Stimulated activated CD4-positive, alpha-beta T cell treated with anti-CD3 and anti-CD28 coated beads, Interleukin-15, amount 100 ng/mL, for 48 hours (primary cell): ENCODE data around the gene DST.
"Not testable (repeated sequence)": the region's sequence is repeated elsewhere in the genome, so short reads cannot be mapped to it uniquely, and the experiment has no call there.

Experiments
- DNase-seq, 2 donors: peaks; one replicate each; pipeline ENCODE4 v3.0.0-alpha.2; 2020; ENCODE audit warnings: low read depth in 2 of 2

The DST gene

GRCh38 chr6:56517155-56517745 is 125.4 kb downstream of the DST start:
- no peak for DNase-seq

GRCh38 chr6:56516003-56516402 is 126.7 kb downstream of the DST start:
- no peak for DNase-seq

DNA sequence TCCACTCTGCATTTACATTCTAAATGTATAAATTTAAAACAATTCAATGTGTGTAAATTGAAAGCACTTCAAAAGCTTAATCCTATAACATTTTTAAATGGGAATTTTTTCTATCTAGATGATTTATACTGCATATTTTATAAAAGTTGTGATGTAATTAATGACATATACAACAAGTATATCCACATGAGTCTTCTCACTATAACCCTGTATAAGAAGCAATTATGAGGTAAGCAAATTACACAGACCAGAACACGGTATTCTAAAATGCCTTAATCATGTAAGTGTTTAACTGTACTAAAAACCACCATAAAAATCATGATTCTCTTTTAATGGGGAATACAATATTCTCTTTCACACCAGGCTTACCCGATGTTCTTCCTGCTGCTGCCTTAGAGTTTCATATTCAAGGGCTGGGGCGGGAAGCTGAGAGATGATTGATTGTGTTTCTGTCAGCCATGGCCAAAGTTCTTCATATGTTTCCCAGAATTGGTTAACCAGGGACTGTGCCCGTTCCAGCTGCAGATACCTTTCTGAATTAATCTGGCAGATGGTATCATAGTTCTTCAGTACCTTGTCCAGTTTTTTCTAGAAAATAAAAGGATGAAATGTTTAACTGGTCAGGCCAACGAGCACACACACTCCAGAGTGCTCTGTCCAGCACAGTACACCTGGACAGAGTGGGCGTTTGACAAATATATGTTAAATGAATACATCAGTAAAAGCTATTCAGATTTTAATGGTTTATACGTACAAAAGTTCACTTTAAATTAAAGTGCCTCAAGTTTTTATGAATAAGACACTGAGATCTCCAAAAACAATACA is 127.4 kb downstream of the DST start:
- no peak for DNase-seq

GRCh38 chr6:56514395-56514794 is 128.3 kb downstream of the DST start:
- DNase-seq: no peak

DNA sequence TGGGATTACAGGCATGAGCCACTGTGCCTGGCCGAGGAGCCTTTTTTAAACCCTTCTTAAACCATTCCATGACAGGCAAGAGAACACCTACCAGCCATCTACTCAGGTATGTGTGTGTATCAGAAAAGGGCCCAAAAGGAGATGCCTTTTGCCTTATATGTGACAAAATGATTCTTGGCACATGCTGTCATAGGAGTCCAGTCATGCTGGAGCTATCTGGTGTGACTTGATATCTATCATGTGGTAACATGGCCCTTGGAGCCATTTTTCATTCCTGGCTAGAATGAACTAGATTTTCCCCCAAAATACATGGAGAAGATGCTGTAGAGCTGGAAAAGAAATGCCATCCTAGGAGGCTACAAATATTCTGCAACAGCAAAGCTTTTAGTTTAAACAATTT is 129.1 kb downstream of the DST start:
- no peak for DNase-seq

- DNase-seq: no peak
Observed at GRCh38 chr6:56511591-56511990, 131.1 kb downstream of the DST start.

DNA sequence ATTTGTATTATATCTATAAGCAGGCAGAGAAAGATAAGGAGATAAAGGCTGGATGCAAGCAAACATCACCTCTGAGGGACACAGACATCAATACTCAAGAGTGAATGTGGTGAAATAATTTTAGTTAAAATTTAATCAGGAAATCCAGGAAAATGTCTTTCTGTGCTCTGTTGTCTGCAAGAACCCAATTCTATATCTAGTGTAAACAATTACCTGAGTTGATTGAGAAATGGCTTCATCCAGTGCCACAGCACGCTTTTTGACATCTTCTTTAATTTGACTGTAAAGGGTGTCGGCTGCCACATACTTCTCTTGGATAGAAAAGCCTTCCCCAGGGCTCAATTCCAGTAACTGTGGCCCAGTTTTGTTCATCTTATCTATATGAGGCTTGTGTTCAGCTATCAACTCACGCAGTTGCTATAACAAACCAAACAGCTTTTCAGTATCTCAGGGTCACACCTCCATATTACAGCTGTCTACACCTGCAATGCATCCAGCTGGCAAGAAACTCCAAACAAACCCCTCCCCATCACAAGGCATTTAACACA is 131.6 kb downstream of the DST start:
- DNase-seq: no peak

DNA sequence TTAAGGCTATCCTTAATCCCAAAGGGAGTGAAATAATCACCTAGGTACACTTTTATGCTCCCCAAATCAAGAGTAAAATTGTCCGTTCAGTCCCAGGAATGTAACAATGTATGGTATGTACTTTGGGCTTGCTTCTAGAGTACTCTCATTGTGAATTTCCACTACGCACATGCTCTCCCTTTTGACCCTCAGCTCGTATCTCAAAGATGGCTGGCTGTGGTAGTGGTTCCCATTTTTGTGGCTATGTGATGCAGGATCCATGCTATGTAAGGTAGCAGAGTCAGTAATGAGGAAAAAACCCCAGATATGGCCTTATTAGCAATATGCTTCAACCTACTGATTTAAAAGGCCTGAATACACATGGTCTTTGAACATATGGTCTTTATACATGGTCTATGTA is 133.7 kb downstream of the DST start:
- no peak for DNase-seq

DNA sequence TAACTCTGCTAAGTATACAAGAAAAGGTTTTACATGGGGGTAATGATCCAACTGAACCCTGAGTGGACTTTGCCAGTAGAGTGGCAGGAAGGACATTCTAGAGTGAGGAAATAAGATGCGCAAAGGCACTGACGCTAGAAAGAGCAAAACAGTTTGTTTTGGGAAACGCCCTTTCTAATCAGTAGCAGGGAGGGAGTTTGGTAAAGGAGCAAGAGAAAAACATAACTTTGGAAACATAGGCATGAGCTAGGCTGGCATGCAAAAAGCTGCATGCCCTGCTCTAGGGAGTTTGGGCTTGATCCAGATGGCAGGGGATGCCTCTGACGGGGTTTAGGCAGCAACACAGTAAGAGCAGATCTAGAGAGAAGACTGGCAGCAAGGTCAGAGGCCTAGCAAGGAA is 135.2 kb downstream of the DST start:
- no peak for DNase-seq

DNA sequence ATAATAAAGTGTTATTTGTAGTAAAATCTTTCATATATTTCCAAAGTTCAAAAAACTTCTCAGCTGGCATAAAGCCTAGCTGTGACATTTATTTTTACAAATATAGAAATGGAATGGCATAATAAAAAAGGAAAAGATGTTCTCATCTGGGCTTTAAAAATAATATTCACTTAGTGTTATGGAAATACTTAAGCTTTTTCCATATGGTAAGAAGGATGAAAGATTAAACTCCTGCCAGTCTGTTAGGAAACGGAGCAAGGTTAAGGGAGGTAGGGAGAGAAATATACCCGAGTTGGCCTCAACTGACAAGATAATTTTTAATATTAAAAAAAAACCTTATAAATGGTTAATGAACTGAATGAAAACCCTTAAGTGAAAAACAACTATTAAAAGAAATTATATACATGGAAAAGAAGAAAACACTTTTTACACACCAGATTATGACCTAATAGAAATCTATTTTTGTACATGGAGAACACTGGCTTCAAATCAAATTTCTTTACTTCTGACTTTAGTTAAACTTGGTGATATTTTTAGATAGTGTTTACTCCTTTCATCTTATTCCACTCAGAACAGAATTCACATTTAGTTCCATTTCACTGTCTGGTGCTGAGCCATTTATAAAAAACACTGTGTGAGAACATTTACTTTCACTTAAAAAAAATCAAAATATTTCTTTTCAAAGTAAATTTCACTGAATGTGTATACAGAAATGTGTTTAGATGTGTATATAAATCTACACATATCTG is 137.0 kb downstream of the DST start:
- no peak for DNase-seq

DNA sequence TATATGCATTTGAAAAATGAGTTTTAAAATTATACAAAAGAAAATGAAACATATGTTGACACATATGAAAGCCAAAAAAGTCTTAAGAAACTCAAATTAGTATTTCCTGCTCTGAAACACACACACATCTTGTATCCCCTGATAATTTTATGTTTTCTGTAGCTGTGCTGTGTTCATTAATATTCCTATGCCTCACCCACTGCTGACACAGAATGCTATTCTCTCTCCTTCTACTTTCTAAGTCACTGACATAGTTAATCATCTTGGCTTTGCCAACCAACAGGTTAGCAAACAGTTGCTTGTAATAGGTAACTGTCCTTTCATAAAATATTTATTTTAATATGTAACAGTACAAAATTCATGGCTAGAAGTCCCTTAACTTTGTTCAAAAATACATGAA is 140.7 kb downstream of the DST start:
- DNase-seq: no peak

DNA sequence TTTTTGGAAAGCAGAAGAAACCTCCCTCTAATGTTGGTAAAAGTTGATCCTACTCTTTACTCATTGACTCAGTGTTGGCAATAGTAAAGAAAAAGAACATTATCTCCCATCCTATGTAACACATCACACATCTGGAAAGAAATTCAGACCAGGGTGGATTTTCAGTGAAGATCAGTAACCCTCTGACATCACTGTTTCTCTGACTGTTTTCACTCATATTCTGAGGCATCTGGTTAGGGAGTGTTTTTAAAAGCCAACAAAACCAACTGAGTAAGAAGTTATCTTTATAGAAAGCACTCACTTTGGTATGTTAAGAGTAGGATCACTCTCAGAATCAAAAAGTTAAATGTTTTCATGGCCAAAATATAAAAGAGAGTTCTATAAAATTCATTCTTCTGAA is 143.6 kb downstream of the DST start:
- DNase-seq: no peak

DNA sequence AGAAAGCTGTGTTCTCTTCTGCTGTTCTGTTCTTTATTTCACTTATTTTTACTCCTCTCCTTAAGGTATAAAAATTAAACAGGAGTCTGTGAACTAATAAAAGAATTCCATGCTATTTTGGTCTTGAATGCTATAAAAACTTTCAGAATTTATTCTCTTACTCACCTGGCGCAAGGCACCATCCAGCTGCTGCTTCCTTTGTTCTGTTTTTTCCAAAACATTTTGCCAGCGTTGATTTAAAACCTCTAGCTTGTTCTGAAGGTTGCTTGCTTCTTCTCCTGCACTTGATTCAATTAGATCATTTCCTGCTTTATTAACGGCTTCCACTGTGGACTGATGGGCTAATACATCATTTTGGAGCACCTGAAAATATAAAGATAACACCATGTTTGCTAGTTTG is 145.0 kb downstream of the DST start:
- DNase-seq: no peak

DNA sequence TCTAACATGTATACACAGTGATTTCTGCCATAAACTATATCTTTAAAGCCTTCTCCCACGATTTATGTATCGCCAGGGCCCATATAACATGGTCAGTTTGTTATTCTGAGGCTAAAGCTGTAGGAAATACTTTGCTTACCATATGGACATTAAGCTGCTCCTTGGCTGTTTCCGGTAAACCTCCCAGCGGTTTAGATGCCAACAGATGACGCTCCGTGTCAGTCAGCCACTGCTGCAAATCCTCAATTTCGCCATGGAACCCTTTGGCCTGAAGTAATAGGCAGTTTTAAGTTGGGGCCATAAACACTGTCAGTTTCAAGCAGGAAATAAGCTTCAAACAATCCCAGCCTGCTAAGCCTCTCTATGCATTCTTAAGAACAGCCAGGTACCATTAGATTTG is 145.4 kb downstream of the DST start:
- no peak for DNase-seq

DNA sequence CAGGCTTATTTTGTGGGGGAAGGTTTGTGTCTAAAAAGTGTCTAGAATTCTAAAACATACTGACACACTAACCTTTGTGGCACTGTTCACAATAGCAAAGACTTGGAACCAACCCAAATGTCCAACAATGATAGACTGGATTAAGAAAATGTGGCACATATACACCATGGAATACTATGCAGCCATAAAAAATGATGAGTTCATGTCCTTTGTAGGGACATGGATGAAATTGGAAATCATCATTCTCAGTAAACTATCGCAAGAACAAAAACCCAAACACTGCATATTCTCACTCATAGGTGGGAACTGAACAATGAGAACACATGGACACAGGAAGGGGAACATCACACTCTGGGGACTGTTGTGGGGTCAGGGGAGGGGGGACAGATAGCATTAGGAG is 146.0 kb downstream of the DST start:
- not testable (repeated sequence) for DNase-seq

- DNase-seq: no peak
Observed at GRCh38 chr6:56495654-56496053, 147.0 kb downstream of the DST start.

DNA sequence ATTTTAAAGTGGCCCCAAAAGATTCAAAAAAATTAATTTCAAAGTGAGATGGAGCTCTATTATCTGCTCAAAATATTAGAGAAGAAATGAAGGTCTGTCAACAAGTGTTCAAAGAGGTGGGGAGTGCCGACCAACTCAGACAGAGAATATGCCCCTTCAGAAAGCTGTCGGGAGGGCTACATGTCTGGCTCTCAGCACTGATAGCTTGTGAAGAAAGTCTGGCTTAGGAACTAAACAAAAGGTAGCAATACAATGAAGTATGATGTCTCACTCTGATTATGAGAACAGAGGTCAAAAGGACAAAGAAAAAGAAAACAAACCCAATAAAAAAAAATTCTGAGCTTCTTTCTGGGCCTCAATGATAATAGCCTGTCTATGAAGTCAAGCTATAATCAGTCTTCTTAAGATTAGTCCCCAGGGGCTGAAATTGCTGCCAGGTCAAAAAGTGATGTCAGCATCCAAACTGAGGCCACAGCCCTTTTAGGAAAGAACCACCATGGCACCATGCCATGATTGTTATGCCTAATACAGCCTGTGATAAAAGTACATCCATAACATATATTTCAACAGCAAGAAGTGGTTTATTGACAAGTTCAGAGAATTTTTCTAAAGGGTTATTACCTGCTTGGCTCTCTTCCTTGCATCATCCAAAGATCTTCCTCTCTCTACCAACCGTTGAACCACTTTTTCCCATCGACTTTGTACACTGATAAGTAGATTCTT is 150.9 kb downstream of the DST start:
- DNase-seq: no peak

- DNase-seq: no peak
Observed at GRCh38 chr6:56490993-56491392, 151.7 kb downstream of the DST start.

- DNase-seq: no peak
Observed at GRCh38 chr6:56489559-56489958, 153.1 kb downstream of the DST start.

DNA sequence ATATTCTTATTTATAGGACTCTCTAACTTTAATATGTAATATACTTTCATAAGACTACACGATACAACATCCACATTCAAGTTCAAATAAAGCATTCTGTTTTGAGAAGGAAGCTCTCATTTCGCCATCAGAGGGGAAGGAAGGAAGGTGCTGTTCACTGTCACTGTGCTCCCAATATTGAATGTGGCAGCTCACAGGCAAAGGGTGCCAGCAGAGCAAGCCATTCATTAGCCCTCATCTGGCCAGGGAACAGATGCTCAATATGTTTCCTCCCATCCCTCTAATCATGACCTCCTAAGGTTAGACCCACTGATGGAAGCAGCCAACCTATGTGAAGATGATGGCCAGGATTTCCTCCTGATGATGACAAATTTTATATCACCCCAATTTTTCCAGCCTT is 154.4 kb downstream of the DST start:
- DNase-seq: no peak

GRCh38 chr6:56486681-56487080 is 156.0 kb downstream of the DST start:
- no peak for DNase-seq

DNA sequence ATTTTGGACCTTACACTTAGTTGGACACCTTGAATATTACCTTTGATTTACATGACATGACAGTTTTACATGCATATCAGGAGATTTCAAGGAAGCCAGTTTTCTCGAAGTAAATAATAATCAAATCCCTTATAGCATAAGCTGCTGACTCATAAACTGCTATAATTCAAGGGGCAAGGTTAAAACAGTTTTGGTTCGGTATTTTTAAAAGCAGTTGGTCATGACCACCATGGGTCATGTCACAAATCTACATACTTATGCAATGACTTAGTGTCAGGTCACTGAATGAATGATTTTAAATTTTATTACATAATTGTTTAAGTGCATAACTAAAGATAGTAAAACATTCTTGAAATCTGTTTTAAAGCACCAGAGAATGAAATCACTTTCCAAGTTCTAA is 158.0 kb downstream of the DST start:
- DNase-seq: no peak
